ENCODE data around the gene PRPF38B.
"Not testable (repeated sequence)": the region's sequence is repeated elsewhere in the genome, so short reads cannot be mapped to it uniquely, and the experiment has no call there.

PRPF38B gene

DNA sequence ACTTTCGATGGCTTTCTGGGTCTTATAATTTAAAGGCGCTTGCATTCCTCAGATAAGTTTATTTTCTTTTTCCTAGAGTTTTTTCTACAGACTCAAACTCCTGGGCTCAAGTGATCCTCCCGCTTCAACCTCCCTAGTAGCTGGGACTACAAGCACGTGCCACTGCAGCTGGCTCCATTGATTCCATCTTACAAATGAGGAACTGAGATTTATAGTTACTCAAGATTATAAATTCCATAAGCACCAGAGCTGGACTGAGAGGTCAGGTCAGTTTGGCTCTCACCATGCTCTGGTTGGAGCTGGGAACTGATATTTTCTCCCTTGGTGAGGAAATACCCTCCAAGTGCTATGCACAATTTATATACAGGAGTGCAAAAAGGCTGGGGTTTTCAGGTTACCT is 13.4 kb upstream of the PRPF38B start:
- H3K4me1 ChIP-seq (ENCODE audit: control insufficient read depth in 2 of 2, insufficient read depth in 2 of 2, low read length in 2 of 2): no peaks in the 10 kb centered on the region
- H3K36me3 ChIP-seq (ENCODE audit: control insufficient read depth in 2 of 2, insufficient read depth in 2 of 2, low read length in 2 of 2): no peaks in the 10 kb centered on the region
- H3K27me3 ChIP-seq (ENCODE audit: control insufficient read depth in 2 of 2, insufficient read depth in 2 of 2, low read length in 2 of 2): no peaks in the 10 kb centered on the region
- no peak overlapping the region for H3K9ac ChIP-seq (ENCODE audit: low read depth in 1 of 2, low read length in 2 of 2)
- H3K27ac ChIP-seq (ENCODE audit: low read depth in 2 of 2, low read length in 2 of 2): no peak overlapping the region
- H3K4me3 ChIP-seq (ENCODE audit: low read length in 2 of 2): no peak overlapping the region
- H3K9me3 ChIP-seq (ENCODE audit: control insufficient read depth in 2 of 2, low read length in 2 of 2): no peaks in the 10 kb centered on the region

DNA sequence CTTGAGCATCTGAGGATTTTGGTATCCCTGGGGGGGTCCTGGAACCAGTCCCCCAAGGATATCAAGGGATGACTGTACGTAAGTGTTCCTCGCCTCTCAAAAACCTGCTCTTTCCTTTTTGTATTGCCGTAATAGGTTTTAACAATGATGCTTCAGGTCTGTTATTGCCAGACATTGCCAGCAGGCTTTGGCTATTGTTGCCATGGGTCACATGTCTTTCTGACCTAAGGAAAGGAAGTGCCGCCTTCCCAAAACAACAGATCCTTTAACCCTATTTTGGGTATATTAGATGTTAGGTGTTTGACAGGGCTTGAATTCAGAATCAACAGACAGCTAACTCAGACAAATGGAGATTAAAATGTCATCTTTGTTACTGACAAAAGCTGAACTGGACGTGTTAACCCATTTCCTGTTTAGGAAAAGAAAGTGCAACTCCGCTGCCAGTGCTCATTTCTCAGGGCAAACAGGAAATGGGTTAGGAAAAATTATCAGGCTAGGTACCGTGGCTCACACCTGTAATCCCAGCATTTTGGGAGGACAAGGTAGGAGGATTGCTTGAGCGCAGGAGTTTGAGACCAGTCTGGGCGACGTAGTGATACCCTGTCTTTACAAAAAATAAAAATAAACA is 12.4 kb upstream of the PRPF38B start:
- Histone ChIP-seq H3K9me3 (ENCODE audit: control insufficient read depth in 2 of 2, low read length in 2 of 2) (no peaks in the 10 kb centered on the region), H3K27me3 (ENCODE audit: control insufficient read depth in 2 of 2, insufficient read depth in 2 of 2, low read length in 2 of 2) (no peaks in the 10 kb centered on the region), H3K4me1 (ENCODE audit: control insufficient read depth in 2 of 2, insufficient read depth in 2 of 2, low read length in 2 of 2) (no peaks in the 10 kb centered on the region), H3K4me3 (ENCODE audit: low read length in 2 of 2) (peak overlapping the region in 1 of 2 donors; percentile 50), H3K9ac (ENCODE audit: low read depth in 1 of 2, low read length in 2 of 2) (peak overlapping the region in 1 of 2 donors; percentile 24), H3K36me3 (ENCODE audit: control insufficient read depth in 2 of 2, insufficient read depth in 2 of 2, low read length in 2 of 2) (no peaks in the 10 kb centered on the region), H3K27ac (ENCODE audit: low read depth in 2 of 2, low read length in 2 of 2) (no peak overlapping the region)

DNA sequence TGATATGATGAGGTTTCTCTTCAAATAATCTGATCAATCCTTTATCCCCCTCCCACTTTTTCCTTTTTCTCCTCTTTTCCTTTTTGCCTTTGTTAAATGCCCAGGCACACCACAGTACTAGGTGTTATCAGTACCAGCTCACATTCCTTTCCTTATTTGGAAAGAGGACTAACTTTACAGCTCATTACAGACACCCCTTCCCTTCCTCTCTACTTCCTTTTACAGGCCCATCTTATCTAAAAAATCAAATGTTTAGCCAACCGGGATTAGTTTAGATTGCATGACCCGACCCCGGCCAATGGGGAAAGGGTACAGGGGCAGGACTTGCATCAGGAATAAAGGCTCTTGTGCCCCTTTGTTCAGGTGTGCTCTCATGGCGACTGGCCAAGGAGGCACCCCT is 10.4 kb upstream of the PRPF38B start:
- not testable (repeated sequence) for H3K27me3 ChIP-seq (ENCODE audit: control insufficient read depth in 2 of 2, insufficient read depth in 2 of 2, low read length in 2 of 2); H3K9ac ChIP-seq (ENCODE audit: low read depth in 1 of 2, low read length in 2 of 2); H3K4me3 ChIP-seq (ENCODE audit: low read length in 2 of 2); H3K27ac ChIP-seq (ENCODE audit: low read depth in 2 of 2, low read length in 2 of 2); H3K9me3 ChIP-seq (ENCODE audit: control insufficient read depth in 2 of 2, low read length in 2 of 2); H3K4me1 ChIP-seq (ENCODE audit: control insufficient read depth in 2 of 2, insufficient read depth in 2 of 2, low read length in 2 of 2); H3K36me3 ChIP-seq (ENCODE audit: control insufficient read depth in 2 of 2, insufficient read depth in 2 of 2, low read length in 2 of 2)

DNA sequence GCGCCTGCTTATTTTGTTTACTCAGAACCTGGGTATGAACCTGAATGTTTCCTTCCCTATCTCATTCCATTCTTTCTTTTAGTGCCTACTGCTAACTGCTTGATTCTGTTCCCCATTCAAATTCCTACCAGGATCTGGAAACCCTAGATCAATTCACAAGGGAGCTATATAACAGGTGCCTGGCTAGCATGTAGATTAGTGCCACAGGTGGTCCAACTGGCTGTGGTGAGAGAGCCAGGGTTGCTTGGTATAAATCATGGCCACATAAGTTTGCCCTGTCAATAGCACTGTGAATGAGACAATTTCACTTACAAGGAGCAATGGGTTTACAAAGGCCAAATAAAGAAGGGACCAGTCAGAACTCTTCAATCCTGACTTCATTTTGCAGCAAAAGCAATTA is 6.6 kb upstream of the PRPF38B start:
- Histone ChIP-seq H3K4me3 (ENCODE audit: low read length in 2 of 2) (no peak overlapping the region), H3K27me3 (ENCODE audit: control insufficient read depth in 2 of 2, insufficient read depth in 2 of 2, low read length in 2 of 2) (no peaks in the 10 kb centered on the region), H3K36me3 (ENCODE audit: control insufficient read depth in 2 of 2, insufficient read depth in 2 of 2, low read length in 2 of 2) (no peaks in the 10 kb centered on the region), H3K9me3 (ENCODE audit: control insufficient read depth in 2 of 2, low read length in 2 of 2) (no peaks in the 10 kb centered on the region), H3K4me1 (ENCODE audit: control insufficient read depth in 2 of 2, insufficient read depth in 2 of 2, low read length in 2 of 2) (no peaks in the 10 kb centered on the region), H3K27ac (ENCODE audit: low read depth in 2 of 2, low read length in 2 of 2) (no peak overlapping the region), H3K9ac (ENCODE audit: low read depth in 1 of 2, low read length in 2 of 2) (no peak overlapping the region)

DNA sequence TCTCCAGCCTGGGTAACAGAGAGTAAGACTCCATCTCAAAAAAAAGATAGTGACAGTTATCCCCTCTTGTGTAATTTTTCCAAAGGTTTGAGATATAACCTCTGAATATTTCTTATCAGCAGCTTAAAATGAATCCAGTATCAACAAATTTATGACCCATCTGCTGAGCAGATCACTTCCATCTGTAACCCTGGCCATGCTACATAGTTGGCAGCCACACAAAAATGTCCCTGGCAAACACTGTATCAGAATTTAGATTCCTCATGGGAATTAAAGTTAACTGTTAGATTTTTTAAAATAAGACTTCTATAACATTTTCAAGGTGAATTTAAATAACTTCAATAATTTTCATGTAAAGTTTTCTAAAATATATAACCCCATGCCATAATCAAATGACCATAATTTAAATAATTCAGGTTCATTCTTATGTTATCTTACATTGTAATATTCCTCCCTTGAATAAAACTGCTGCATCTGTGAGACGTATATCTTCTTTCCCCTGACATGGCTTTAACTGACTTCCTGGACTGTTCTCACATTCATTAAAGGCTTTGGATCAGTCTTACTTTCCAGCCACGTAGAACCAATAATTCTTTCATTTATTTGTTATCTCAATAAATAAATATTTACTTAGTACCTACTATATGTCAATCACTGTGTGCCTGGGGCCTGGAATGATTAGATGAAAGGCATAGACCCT is 5.3 kb upstream of the PRPF38B start:
- Histone ChIP-seq H3K9ac (ENCODE audit: low read depth in 1 of 2, low read length in 2 of 2) (no peak overlapping the region), H3K4me1 (ENCODE audit: control insufficient read depth in 2 of 2, insufficient read depth in 2 of 2, low read length in 2 of 2) (peaks cover 0 to 5% of the 10 kb centered on the region in 2 donors), H3K27me3 (ENCODE audit: control insufficient read depth in 2 of 2, insufficient read depth in 2 of 2, low read length in 2 of 2) (no peaks in the 10 kb centered on the region), H3K36me3 (ENCODE audit: control insufficient read depth in 2 of 2, insufficient read depth in 2 of 2, low read length in 2 of 2) (no peaks in the 10 kb centered on the region), H3K4me3 (ENCODE audit: low read length in 2 of 2) (no peak overlapping the region), H3K27ac (ENCODE audit: low read depth in 2 of 2, low read length in 2 of 2) (no peak overlapping the region), H3K9me3 (ENCODE audit: control insufficient read depth in 2 of 2, low read length in 2 of 2) (no peaks in the 10 kb centered on the region)

DNA sequence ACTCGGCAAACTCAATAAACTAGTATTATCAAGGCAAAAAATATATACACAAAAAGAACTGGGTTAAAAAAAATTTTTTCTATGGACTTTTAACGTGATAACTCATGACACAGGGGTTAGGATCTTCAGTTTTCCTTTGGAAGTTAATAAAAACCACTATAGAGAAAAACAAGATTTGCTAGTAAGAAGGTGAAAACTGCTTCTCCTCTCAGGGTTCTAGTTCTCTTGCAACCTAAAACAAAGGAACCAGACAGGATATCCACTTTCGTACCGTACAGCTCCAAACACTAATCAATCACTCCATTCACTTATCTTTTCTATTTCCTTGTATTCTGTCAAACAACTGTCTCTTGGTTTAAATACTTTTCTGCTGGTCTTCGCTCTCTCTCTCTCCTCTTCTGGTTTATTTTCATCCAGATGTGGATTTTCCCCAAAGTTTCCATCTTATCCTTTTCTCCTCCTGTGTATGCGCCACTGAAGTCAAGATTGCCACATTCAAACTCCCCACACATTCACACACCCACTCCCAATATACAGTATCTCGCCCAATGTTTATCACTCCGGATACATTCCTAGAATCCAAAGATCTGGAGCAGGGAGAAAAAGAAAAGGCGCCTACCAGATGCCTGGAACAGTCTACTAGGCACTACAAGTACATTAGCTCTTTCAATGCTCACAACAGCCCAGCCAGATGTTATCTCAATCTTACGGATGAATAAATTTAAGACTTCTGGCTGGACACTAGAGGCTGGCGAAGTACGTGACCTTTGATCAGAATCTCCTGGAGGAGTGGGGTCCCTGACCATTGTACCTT is 775 bp upstream of the PRPF38B start:
- peak overlapping the region; percentile 97 to 100 for H3K4me3 ChIP-seq (ENCODE audit: low read length in 2 of 2)
- no peaks in the 10 kb centered on the region for H3K27me3 ChIP-seq (ENCODE audit: control insufficient read depth in 2 of 2, insufficient read depth in 2 of 2, low read length in 2 of 2)
- H3K9me3 ChIP-seq (ENCODE audit: control insufficient read depth in 2 of 2, low read length in 2 of 2): no peaks in the 10 kb centered on the region
- H3K36me3 ChIP-seq (ENCODE audit: control insufficient read depth in 2 of 2, insufficient read depth in 2 of 2, low read length in 2 of 2): peaks cover 5 to 8% of the 10 kb centered on the region in 2 donors
- H3K4me1 ChIP-seq (ENCODE audit: control insufficient read depth in 2 of 2, insufficient read depth in 2 of 2, low read length in 2 of 2): peaks cover 5 to 8% of the 10 kb centered on the region in 2 donors
- H3K9ac ChIP-seq (ENCODE audit: low read depth in 1 of 2, low read length in 2 of 2): peak overlapping the region; percentile 74 to 99
- H3K27ac ChIP-seq (ENCODE audit: low read depth in 2 of 2, low read length in 2 of 2): peak overlapping the region; percentile 99 to 100

DNA sequence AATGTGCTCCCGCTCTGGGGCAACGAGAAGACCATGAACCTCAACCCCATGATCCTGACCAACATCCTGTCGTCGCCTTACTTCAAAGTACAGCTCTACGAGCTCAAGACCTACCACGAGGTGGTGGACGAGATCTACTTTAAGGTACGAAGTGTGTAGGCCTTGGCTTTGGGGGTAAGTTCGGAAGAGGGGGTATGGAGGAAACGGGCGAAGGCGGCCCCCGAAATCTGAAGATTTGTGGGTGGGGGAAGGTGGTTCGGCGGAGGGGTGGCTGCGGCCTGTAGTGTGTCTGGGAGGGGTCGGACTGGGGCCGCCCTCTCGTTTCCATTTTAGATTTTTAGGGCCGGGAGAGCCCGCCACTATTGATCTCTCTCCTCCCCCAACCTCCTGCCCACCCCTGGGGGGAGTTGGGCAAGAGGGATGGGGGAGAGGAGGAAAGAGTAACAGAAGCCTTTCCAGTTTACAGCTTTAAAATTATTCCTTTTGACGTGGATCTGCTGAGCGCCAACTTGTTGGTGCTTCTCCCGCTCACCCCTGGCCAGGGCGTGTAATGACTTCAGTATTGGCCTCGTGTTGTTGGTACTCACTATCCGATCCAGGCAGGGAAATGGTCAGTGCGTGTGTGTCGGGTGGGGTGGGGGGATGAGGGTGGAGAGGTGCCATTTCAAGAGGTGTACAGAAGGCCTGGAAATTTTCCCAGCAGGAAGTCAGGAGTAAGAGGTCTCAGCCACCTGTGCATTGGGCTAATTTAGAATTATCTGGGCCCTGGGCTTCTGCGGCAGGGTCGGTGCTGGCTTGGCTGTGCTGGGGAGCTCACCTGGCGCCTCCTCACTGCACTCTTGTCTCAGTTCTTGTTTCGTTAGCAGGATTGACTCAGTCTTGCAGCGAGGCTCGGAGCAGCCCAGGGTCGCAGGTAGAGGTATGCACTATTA is 880 bp downstream of the PRPF38B start:
- H3K27ac ChIP-seq (ENCODE audit: low read depth in 2 of 2, low read length in 2 of 2): peak overlapping the region; percentile 99 to 100
- H3K4me3 ChIP-seq (ENCODE audit: low read length in 2 of 2): peak overlapping the region; percentile 97 to 100
- peaks cover 20 to 23% of the 10 kb centered on the region in 2 donors for H3K36me3 ChIP-seq (ENCODE audit: control insufficient read depth in 2 of 2, insufficient read depth in 2 of 2, low read length in 2 of 2)

DNA sequence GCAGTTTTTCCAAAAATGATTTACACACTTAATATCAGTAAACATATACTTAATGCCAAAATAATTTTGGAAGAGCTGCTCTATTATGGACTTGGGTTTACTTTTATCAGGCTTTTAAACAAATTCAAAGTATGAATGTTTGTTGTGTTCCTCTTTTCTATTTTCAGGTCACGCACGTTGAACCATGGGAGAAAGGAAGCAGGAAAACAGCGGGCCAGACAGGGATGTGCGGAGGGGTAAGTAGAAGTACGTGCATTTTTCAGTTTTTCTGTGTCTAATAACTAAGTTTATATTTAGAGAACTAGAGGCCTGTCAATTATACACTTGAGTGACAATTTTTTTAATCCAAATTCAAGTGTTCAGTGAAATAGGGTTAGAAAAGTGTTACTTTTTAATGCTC is 3.4 kb downstream of the PRPF38B start:
- peaks cover 5 to 8% of the 10 kb centered on the region in 2 donors for H3K4me1 ChIP-seq (ENCODE audit: control insufficient read depth in 2 of 2, insufficient read depth in 2 of 2, low read length in 2 of 2)

More for the DNA sequence above, 880 bp downstream of the PRPF38B start:
- Histone ChIP-seq H3K9ac (ENCODE audit: low read depth in 1 of 2, low read length in 2 of 2) (peak overlapping the region; percentile 74 to 99), H3K4me1 (ENCODE audit: control insufficient read depth in 2 of 2, insufficient read depth in 2 of 2, low read length in 2 of 2) (peaks cover 5 to 8% of the 10 kb centered on the region in 2 donors), H3K9me3 (ENCODE audit: control insufficient read depth in 2 of 2, low read length in 2 of 2) (no peaks in the 10 kb centered on the region), H3K27me3 (ENCODE audit: control insufficient read depth in 2 of 2, insufficient read depth in 2 of 2, low read length in 2 of 2) (no peaks in the 10 kb centered on the region)

DNA sequence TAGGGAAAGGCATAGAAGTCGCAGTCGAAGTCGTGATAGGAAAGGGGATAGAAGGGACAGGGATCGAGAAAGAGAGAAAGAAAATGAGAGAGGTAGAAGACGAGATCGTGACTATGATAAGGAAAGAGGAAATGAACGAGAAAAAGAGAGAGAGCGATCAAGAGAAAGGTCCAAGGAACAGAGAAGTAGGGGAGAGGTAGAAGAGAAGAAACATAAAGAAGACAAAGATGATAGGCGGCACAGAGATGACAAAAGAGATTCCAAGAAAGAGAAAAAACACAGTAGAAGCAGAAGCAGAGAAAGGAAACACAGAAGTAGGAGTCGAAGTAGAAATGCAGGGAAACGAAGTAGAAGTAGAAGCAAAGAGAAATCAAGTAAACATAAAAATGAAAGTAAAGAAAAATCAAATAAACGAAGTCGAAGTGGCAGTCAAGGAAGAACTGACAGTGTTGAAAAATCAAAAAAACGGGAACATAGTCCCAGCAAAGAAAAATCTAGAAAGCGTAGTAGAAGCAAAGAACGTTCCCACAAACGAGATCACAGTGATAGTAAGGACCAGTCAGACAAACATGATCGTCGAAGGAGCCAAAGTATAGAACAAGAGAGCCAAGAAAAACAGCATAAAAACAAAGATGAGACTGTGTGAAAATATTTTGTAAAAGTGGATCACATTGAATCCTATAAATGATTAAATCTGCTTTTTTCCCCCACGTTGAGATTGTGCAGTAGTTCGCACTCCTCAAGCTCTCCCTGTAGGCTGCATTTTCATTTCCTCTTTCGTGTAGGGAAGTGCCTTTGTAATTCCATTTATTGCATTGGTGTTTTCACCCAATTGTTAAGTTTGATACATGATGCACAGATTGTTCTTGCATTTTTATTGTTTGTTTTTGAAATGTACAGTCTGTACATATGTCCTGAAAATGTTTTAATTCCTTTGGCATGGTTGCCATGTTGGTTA is 7.5 kb downstream of the PRPF38B start:
- Histone ChIP-seq H3K27ac (ENCODE audit: low read depth in 2 of 2, low read length in 2 of 2) (peak overlapping the region; percentile 9 to 13), H3K9ac (ENCODE audit: low read depth in 1 of 2, low read length in 2 of 2) (no peak overlapping the region), H3K27me3 (ENCODE audit: control insufficient read depth in 2 of 2, insufficient read depth in 2 of 2, low read length in 2 of 2) (no peaks in the 10 kb centered on the region), H3K36me3 (ENCODE audit: control insufficient read depth in 2 of 2, insufficient read depth in 2 of 2, low read length in 2 of 2) (peaks cover 54 to 55% of the 10 kb centered on the region in 2 donors), H3K9me3 (ENCODE audit: control insufficient read depth in 2 of 2, low read length in 2 of 2) (no peaks in the 10 kb centered on the region), H3K4me1 (ENCODE audit: control insufficient read depth in 2 of 2, insufficient read depth in 2 of 2, low read length in 2 of 2) (no peaks in the 10 kb centered on the region), H3K4me3 (ENCODE audit: low read length in 2 of 2) (no peak overlapping the region)

More for the DNA sequence above, 3.4 kb downstream of the PRPF38B start:
- Histone ChIP-seq H3K27ac (ENCODE audit: low read depth in 2 of 2, low read length in 2 of 2) (no peak overlapping the region), H3K9ac (ENCODE audit: low read depth in 1 of 2, low read length in 2 of 2) (no peak overlapping the region), H3K36me3 (ENCODE audit: control insufficient read depth in 2 of 2, insufficient read depth in 2 of 2, low read length in 2 of 2) (peaks cover 45 to 47% of the 10 kb centered on the region in 2 donors), H3K4me3 (ENCODE audit: low read length in 2 of 2) (no peak overlapping the region), H3K27me3 (ENCODE audit: control insufficient read depth in 2 of 2, insufficient read depth in 2 of 2, low read length in 2 of 2) (no peaks in the 10 kb centered on the region), H3K9me3 (ENCODE audit: control insufficient read depth in 2 of 2, low read length in 2 of 2) (no peaks in the 10 kb centered on the region)

Data from mucosa of rectum (tissue), 2 donors.